Measurements from ENCODE around the gene KRTAP12-3. TPM values are rescaled to one million over a fixed set of nuclear protein-coding genes. Genes with fewer than 3 reads are reported as not detected.

Gene KRTAP12-3
- total and polyA plus RNA-seq, 2 donors (not counting 1 experiment from before 2014, with no cell fraction given) = not detected

GRCh38 chr21:44691686-44692085, 34.0 kb downstream of the KRTAP12-3 start:
- Mint-ChIP-seq H3K4me3 (no peak overlapping the region), H3K27ac (no peak overlapping the region), H3K27me3 (peaks cover 43% of the 10 kb centered on the region), H3K4me1 (no peaks in the 10 kb centered on the region), H3K9me3 (ENCODE audit: insufficient read depth) (peaks cover 12% of the 10 kb centered on the region)
- H3K4me2 ChIP-seq (replicated peaks; ENCODE audit: low read depth, low read length, poor library complexity, severe bottlenecking) = no peak overlapping the region
- no peak overlapping the region for H3K4me3 ChIP-seq (ENCODE audit: control extremely low read depth in 1 of 5, extremely low read depth in 1 of 5, insufficient read depth in 1 of 5, low read depth in 2 of 5, low read length in 4 of 5)
- POLR2A ChIA-PET = interaction anchor here (0.6 kb wide), 1 partner anchor 236 kb away, joined by 7 read pairs; no protein-coding TSS in a partner anchor
- H3K4me1 ChIP-seq (ENCODE audit: control insufficient read depth in 2 of 2, insufficient read depth in 2 of 2, low read length in 2 of 2) = no peaks in the 10 kb centered on the region
- intact Hi-C loops (cut with micrococcal nuclease) = no loop called here
- peaks cover 0 to 10% (median 2%) of the 10 kb centered on the region in 4 experiments for H3K27me3 ChIP-seq (replicated peaks in 1 of 4; ENCODE audit: control extremely low read depth in 1 of 4, control insufficient read depth in 3 of 4, insufficient read depth in 4 of 4, low read length in 3 of 4)
- DNase-seq (no peak), ATAC-seq (ENCODE audit: low read depth) (no peak)
- H3K9ac ChIP-seq (ENCODE audit: low read length) = no peak overlapping the region
- no peaks in the 10 kb centered on the region for H3K79me2 ChIP-seq (ENCODE audit: control insufficient read depth, insufficient read depth, low read length)
- no peak overlapping the region for H2AFZ ChIP-seq (ENCODE audit: insufficient read depth, low read depth, low read length, poor library complexity, severe bottlenecking)
- TF ChIP-seq EZH2 (IDR thresholded peaks at IDR 0.05; ENCODE audit: borderline replicate concordance, insufficient read depth, low read depth, low read length, poor library complexity, severe bottlenecking) = no peak
- no peaks in the 10 kb centered on the region for H3K36me3 ChIP-seq (replicated peaks in 1 of 2; ENCODE audit: control extremely low read depth in 1 of 2, control insufficient read depth in 1 of 2, extremely low read depth in 1 of 2, insufficient read depth in 2 of 2, low read length in 1 of 2)
- no peaks in the 10 kb centered on the region for H4K20me1 ChIP-seq (ENCODE audit: control insufficient read depth, insufficient read depth, low read length, poor library complexity, severe bottlenecking)
- WGBS (ENCODE audit: insufficient coverage) = no CpG with 5 or more reads among the region's 2 CpGs
- H3K27ac ChIP-seq (ENCODE audit: low read length in 2 of 2) = no peak overlapping the region
- peaks cover 4 to 10% (median 8%) of the 10 kb centered on the region in 3 donors for H3K9me3 ChIP-seq (ENCODE audit: control extremely low read depth in 1 of 3, control insufficient read depth in 2 of 3, insufficient read depth in 1 of 3, low read length in 2 of 3)
- CTCF ChIA-PET = no interaction called here

- no peaks in the 10 kb centered on the region for H3K4me1 Mint-ChIP-seq
- H3K27ac Mint-ChIP-seq = no peak overlapping the region
- Histone ChIP-seq H3K27ac (ENCODE audit: low read length in 2 of 2) (no peak overlapping the region), H3K4me2 (replicated peaks; ENCODE audit: low read depth, low read length, poor library complexity, severe bottlenecking) (no peak overlapping the region), H3K27me3 (replicated peaks in 1 of 4; ENCODE audit: control extremely low read depth in 1 of 4, control insufficient read depth in 3 of 4, insufficient read depth in 4 of 4, low read length in 3 of 4) (peaks cover 0 to 10% (median 4%) of the 10 kb centered on the region in 4 experiments), H3K4me1 (ENCODE audit: control insufficient read depth in 2 of 2, insufficient read depth in 2 of 2, low read length in 2 of 2) (no peaks in the 10 kb centered on the region), H3K9me3 (ENCODE audit: control extremely low read depth in 1 of 3, control insufficient read depth in 2 of 3, insufficient read depth in 1 of 3, low read length in 2 of 3) (peaks cover 4 to 10% (median 8%) of the 10 kb centered on the region in 3 donors), H3K36me3 (replicated peaks in 1 of 2; ENCODE audit: control extremely low read depth in 1 of 2, control insufficient read depth in 1 of 2, extremely low read depth in 1 of 2, insufficient read depth in 2 of 2, low read length in 1 of 2) (no peaks in the 10 kb centered on the region), H3K9ac (ENCODE audit: low read length) (no peak overlapping the region), H3K79me2 (ENCODE audit: control insufficient read depth, insufficient read depth, low read length) (no peaks in the 10 kb centered on the region), H3K4me3 (ENCODE audit: control extremely low read depth in 1 of 5, extremely low read depth in 1 of 5, insufficient read depth in 1 of 5, low read depth in 2 of 5, low read length in 4 of 5) (no peak overlapping the region), H4K20me1 (ENCODE audit: control insufficient read depth, insufficient read depth, low read length, poor library complexity, severe bottlenecking) (no peaks in the 10 kb centered on the region), H2AFZ (ENCODE audit: insufficient read depth, low read depth, low read length, poor library complexity, severe bottlenecking) (no peak overlapping the region)
- ChIA-PET POLR2A (no interaction called here), CTCF (no interaction called here)
- intact Hi-C loops (cut with micrococcal nuclease) = no loop called here
- no peak overlapping the region for H3K4me3 Mint-ChIP-seq
- TF ChIP-seq EZH2 (IDR thresholded peaks at IDR 0.05; ENCODE audit: borderline replicate concordance, insufficient read depth, low read depth, low read length, poor library complexity, severe bottlenecking) = no peak
- TF ChIP-seq, protein P1, sequence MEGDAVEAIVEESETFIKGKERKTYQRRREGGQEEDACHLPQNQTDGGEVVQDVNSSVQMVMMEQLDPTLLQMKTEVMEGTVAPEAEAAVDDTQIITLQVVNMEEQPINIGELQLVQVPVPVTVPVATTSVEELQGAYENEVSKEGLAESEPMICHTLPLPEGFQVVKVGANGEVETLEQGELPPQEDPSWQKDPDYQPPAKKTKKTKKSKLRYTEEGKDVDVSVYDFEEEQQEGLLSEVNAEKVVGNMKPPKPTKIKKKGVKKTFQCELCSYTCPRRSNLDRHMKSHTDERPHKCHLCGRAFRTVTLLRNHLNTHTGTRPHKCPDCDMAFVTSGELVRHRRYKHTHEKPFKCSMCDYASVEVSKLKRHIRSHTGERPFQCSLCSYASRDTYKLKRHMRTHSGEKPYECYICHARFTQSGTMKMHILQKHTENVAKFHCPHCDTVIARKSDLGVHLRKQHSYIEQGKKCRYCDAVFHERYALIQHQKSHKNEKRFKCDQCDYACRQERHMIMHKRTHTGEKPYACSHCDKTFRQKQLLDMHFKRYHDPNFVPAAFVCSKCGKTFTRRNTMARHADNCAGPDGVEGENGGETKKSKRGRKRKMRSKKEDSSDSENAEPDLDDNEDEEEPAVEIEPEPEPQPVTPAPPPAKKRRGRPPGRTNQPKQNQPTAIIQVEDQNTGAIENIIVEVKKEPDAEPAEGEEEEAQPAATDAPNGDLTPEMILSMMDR (IDR thresholded peaks at IDR 0.05) = no peak
- ATAC-seq (ENCODE audit: low read depth) = no peak
- peaks cover 12% of the 10 kb centered on the region for H3K9me3 Mint-ChIP-seq (ENCODE audit: insufficient read depth)
- WGBS (ENCODE audit: insufficient coverage) = no CpG with 5 or more reads among the region's 2 CpGs
- DNase-seq = no peak
- peaks cover 40% of the 10 kb centered on the region for H3K27me3 Mint-ChIP-seq
These were observed 35.2 kb downstream of the KRTAP12-3 start for GRCh38 chr21:44692798-44693512.
